DOHH2 (cell line): ENCODE measurements around the gene TIGD3.

ENCODE experiments used
- H3F3A ChIP-seq: fragments of 200-600 bp; sonication (generic), shearing (Covaris generic); 2 replicates; pipeline ENCODE4 v1.6.0; 2016; ENCODE audit warnings: antibody characterized with exemption, mild to moderate bottlenecking; ENCODE audit not compliant: control insufficient read depth, insufficient read depth
- H3K27ac ChIP-seq: fragments of 200-600 bp; sonication (generic); 2 replicates; pipeline ENCODE4 v1.5.1; 2014; ENCODE audit warnings: low read depth, mild to moderate bottlenecking, low read length, moderate library complexity
- H3K27me3 ChIP-seq: fragments of 200-600 bp; sonication (generic); 2 replicates; pipeline ENCODE4 v1.6.1; 2014; ENCODE audit warnings: mild to moderate bottlenecking, low read length, mixed read lengths; ENCODE audit not compliant: control insufficient read depth
- H3K36me3 ChIP-seq: fragments of 200-600 bp; sonication (generic); 2 replicates; pipeline ENCODE4 v1.6.1; 2014; ENCODE audit warnings: mild to moderate bottlenecking, low read length, moderate library complexity, mixed read lengths; ENCODE audit not compliant: control insufficient read depth
- H3K4me1 ChIP-seq: fragments of 200-600 bp; sonication (generic); 2 replicates; pipeline ENCODE4 v1.6.1; 2014; ENCODE audit warnings: mild to moderate bottlenecking, low read length, mixed read lengths; ENCODE audit not compliant: control insufficient read depth
- H3K4me2 ChIP-seq: fragments of 200-600 bp; sonication (generic); 2 replicates; pipeline ENCODE4 v1.6.0; 2014; ENCODE audit warnings: mild to moderate bottlenecking, low read length, moderate library complexity
- H3K4me3 ChIP-seq: fragments of 200-600 bp; sonication (generic); 2 replicates; pipeline ENCODE4 v1.5.1; 2014; ENCODE audit warnings: mild to moderate bottlenecking, low read length, mixed read lengths
- H3K79me2 ChIP-seq: fragments of 200-600 bp; sonication (generic); 2 replicates; pipeline ENCODE4 v1.6.1; 2014; ENCODE audit warnings: mild to moderate bottlenecking, low read length, mixed read lengths; ENCODE audit not compliant: control insufficient read depth
- H3K9me2 ChIP-seq: fragments of 200-600 bp; sonication (generic); replicated peaks from 2 replicates; pipeline ENCODE4 v1.6.1; 2014; ENCODE audit warnings: mild to moderate bottlenecking, low read length, mixed read lengths; ENCODE audit not compliant: control insufficient read depth
- H3K9me3 ChIP-seq: fragments of 200-600 bp; sonication (generic); 2 replicates; pipeline ENCODE4 v1.6.1; 2014; ENCODE audit warnings: antibody characterized with exemption, low read length, mixed read lengths; ENCODE audit not compliant: control insufficient read depth, insufficient read depth
- H4K20me1 ChIP-seq: fragments of 200-600 bp; sonication (generic); 2 replicates; pipeline ENCODE4 v1.6.0; 2014; ENCODE audit warnings: low read depth, mild to moderate bottlenecking, antibody characterized with exemption, low read length, moderate library complexity; ENCODE audit not compliant: control insufficient read depth, insufficient read depth
- EZH2phosphoT487 ChIP-seq: fragments of 200-600 bp; sonication (generic); IDR thresholded peaks from 2 replicates; pipeline ENCODE4 v1.6.1; 2017; ENCODE audit warnings: borderline replicate concordance, mild to moderate bottlenecking, antibody characterized with exemption, low read length, moderate library complexity, mixed read lengths
- TF ChIP-seq, protein P1 (sequence below): fragments of 200-600 bp; sonication (generic); IDR thresholded peaks from one replicate; pipeline ENCODE4 v1.5.1; 2014; ENCODE audit warnings: antibody characterized with exemption, mild to moderate bottlenecking, low read depth, low read length; ENCODE audit not compliant: poor library complexity, severe bottlenecking

Gene TIGD3

DNA sequence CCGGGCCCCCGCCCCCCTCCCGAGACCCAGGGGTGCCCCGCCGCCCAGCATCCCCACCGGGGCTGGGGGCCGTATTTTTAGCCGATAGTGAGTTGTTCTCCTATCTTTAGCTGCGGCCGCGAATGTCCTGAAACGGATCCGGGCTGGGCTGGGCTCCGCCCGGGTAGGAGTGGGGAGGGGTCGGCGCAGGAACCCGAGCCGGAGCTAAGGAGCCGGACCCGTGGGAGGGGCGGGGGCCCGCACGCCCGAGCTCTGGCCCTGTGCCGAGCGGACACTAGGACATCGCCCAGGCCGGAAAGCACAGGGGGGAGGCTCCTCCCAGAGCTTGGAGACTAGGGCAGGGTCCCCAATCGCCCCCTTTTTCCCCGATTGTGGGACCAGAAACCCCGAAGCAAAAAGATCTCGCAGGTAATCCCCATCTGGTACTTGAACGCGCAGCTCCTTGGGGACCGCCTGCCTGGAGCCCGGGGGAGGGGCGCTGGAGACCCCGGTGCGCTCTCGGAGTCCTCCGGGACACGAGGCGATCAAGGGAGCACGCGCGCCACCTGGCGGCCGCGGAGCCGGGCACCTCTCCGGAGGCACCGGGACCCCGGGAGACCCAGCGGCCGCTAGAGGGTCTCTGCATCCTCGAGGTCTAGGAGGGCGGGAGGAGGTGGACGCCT, 39.2 kb upstream of the TIGD3 start:
- H3F3A ChIP-seq: 0 out of 2 replicates have a peak, but pooled peaks cover 6% of the 10 kb centered on the region
- no peaks in the 10 kb centered on the region for H3K9me2 ChIP-seq
- H3K4me1 ChIP-seq: peaks cover 18% of the 10 kb centered on the region
- peaks cover 20% of the 10 kb centered on the region for H3K27me3 ChIP-seq
- no peaks in the 10 kb centered on the region for H3K79me2 ChIP-seq
- peak overlapping the region; percentile 90 for H3K4me2 ChIP-seq
- no peaks in the 10 kb centered on the region for H3K9me3 ChIP-seq
- H3K27ac ChIP-seq: 0 out of 2 replicates have a peak overlapping the region, but pooled peaks have one; percentile 5
- no peak for TF ChIP-seq EZH2phosphoT487
- TF ChIP-seq, protein P1, sequence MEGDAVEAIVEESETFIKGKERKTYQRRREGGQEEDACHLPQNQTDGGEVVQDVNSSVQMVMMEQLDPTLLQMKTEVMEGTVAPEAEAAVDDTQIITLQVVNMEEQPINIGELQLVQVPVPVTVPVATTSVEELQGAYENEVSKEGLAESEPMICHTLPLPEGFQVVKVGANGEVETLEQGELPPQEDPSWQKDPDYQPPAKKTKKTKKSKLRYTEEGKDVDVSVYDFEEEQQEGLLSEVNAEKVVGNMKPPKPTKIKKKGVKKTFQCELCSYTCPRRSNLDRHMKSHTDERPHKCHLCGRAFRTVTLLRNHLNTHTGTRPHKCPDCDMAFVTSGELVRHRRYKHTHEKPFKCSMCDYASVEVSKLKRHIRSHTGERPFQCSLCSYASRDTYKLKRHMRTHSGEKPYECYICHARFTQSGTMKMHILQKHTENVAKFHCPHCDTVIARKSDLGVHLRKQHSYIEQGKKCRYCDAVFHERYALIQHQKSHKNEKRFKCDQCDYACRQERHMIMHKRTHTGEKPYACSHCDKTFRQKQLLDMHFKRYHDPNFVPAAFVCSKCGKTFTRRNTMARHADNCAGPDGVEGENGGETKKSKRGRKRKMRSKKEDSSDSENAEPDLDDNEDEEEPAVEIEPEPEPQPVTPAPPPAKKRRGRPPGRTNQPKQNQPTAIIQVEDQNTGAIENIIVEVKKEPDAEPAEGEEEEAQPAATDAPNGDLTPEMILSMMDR: peak; percentile 96
- no peaks in the 10 kb centered on the region for H3K36me3 ChIP-seq
- no peaks in the 10 kb centered on the region for H4K20me1 ChIP-seq
- H3K4me3 ChIP-seq: peak overlapping the region; percentile 90

DNA sequence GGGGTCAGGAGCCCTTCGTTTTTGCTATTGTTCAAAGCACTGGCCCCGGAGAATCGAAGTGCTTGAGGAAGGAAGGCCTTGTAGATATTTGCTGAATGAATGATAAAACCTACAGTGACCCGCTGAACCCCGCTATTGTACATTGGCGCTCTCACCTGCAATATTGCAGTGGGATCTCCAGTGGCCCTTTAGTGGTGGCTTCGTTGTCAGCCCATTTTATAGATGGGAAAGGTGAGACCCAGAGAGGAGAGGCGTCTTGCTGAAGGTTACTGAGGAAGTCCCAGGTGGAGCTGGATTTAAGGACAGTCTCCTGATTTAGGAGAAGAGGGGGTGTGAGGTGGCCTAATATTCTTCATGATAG, 38.7 kb upstream of the TIGD3 start:
- no peaks in the 10 kb centered on the region for H3K36me3 ChIP-seq
- no peak for TF ChIP-seq EZH2phosphoT487
- TF ChIP-seq, protein P1: no peak
- H3K4me1 ChIP-seq: peaks cover 18% of the 10 kb centered on the region
- H3K9me3 ChIP-seq: no peaks in the 10 kb centered on the region
- H3K4me2 ChIP-seq: peak overlapping the region; percentile 90
- H3K4me3 ChIP-seq: peak overlapping the region; percentile 90
- H4K20me1 ChIP-seq: no peaks in the 10 kb centered on the region
- 0 out of 2 replicates have a peak, but pooled peaks cover 6% of the 10 kb centered on the region for H3F3A ChIP-seq
- no peaks in the 10 kb centered on the region for H3K9me2 ChIP-seq
- no peak overlapping the region for H3K27ac ChIP-seq
- peaks cover 20% of the 10 kb centered on the region for H3K27me3 ChIP-seq
- H3K79me2 ChIP-seq: no peaks in the 10 kb centered on the region

DNA sequence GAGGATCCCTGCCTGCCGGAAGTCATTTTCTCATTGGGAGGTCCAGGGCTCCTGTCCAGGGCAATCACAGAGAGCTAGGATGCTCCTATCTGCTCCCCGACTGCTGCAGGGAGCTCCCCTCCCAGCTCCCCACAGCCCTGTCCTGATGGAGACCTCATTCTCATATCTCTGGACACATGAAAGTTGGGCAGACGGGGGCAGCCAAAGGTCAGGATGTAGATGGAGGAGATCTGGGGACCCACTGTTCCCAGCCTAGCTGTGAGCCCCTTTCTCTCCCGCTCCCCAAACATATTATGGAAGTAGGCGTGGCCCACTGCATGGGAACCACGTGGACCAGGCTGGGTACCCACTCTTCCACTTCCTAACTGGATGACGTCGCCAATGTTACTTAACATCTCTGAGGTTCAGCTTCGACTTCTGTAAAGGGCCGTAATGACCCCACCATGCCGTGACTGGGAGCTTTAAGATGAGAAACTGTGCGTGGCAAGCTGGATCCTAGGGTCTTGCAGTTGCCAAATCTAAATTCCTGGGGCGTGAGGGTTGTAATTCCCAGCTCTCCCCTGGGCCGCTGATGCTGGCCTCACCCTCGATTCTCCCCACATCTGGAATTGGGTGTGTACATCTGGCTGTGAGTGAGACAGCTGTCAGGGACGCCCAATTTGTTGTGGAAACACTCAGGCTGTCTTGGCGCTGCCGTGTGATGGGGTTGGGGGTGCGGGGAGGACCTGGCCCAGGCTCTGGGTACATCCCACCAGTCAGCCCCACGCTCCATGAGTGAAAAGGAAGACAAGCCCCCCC, 38.1 kb upstream of the TIGD3 start:
- H3F3A ChIP-seq: 0 out of 2 replicates have a peak, but pooled peaks cover 6% of the 10 kb centered on the region
- H3K79me2 ChIP-seq: no peaks in the 10 kb centered on the region
- H3K4me3 ChIP-seq: peak overlapping the region; percentile 90
- no peaks in the 10 kb centered on the region for H3K36me3 ChIP-seq
- no peak overlapping the region for H3K27ac ChIP-seq
- peaks cover 18% of the 10 kb centered on the region for H3K4me1 ChIP-seq
- TF ChIP-seq, protein P1: no peak
- TF ChIP-seq EZH2phosphoT487: no peak
- no peaks in the 10 kb centered on the region for H3K9me3 ChIP-seq
- peak overlapping the region; percentile 90 for H3K4me2 ChIP-seq
- H3K9me2 ChIP-seq: no peaks in the 10 kb centered on the region
- H4K20me1 ChIP-seq: no peaks in the 10 kb centered on the region
- H3K27me3 ChIP-seq: peaks cover 19% of the 10 kb centered on the region
